PC-3 (cell line): ENCODE results near the gene LIM2.

Experiments used
- EZH2 ChIP-seq: fragments of 300-600 bp; sonication (generic); IDR thresholded peaks from one replicate; pipeline ENCODE4 v1.6.1; 2017; ENCODE audit warnings: antibody characterized with exemption, mild to moderate bottlenecking, low read length; ENCODE audit not compliant: unreplicated experiment
- EZH2phosphoT487 ChIP-seq: fragments of 300-600 bp; sonication (generic); IDR thresholded peaks from 2 replicates; pipeline ENCODE4 v1.6.1; 2018; ENCODE audit warnings: mild to moderate bottlenecking, antibody characterized with exemption, low read length, borderline replicate concordance
- TF ChIP-seq, protein P1 (sequence below): fragments of 300-600 bp; sonication (generic); conservative IDR thresholded peaks from 2 replicates; pipeline ENCODE4 v1.5.1; 2017; ENCODE audit warnings: antibody characterized with exemption, low read depth, mild to moderate bottlenecking, low read length

DNA sequence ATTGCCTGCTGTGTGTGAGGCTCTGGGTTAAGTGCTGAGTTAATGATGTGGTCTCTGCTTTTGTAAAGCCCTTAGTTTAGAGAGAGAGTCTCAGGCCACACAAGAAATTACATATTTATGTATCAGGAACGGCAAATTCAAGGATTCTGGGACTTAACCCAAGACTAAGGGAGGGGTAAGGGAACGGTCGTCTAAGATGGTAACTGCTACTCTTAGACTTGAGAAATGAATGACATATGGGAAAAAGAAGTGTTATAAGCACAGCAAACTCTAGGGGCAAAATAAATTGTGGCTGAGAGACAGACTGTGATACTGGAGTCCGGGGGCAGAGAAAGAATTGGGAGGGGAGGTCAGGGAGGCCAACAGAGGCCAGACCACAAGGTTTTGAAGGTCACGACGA is 56.1 kb downstream of the LIM2 start:
- TF ChIP-seq EZH2 (no peak), EZH2phosphoT487 (no peak)
- TF ChIP-seq, protein P1, sequence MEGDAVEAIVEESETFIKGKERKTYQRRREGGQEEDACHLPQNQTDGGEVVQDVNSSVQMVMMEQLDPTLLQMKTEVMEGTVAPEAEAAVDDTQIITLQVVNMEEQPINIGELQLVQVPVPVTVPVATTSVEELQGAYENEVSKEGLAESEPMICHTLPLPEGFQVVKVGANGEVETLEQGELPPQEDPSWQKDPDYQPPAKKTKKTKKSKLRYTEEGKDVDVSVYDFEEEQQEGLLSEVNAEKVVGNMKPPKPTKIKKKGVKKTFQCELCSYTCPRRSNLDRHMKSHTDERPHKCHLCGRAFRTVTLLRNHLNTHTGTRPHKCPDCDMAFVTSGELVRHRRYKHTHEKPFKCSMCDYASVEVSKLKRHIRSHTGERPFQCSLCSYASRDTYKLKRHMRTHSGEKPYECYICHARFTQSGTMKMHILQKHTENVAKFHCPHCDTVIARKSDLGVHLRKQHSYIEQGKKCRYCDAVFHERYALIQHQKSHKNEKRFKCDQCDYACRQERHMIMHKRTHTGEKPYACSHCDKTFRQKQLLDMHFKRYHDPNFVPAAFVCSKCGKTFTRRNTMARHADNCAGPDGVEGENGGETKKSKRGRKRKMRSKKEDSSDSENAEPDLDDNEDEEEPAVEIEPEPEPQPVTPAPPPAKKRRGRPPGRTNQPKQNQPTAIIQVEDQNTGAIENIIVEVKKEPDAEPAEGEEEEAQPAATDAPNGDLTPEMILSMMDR: no peak
